ENCODE results near the gene CDRT15L2.
"Not testable (repeated sequence)": the region's sequence is repeated elsewhere in the genome, so short reads cannot be mapped to it uniquely, and the experiment has no call there.

Gene CDRT15L2

DNA sequence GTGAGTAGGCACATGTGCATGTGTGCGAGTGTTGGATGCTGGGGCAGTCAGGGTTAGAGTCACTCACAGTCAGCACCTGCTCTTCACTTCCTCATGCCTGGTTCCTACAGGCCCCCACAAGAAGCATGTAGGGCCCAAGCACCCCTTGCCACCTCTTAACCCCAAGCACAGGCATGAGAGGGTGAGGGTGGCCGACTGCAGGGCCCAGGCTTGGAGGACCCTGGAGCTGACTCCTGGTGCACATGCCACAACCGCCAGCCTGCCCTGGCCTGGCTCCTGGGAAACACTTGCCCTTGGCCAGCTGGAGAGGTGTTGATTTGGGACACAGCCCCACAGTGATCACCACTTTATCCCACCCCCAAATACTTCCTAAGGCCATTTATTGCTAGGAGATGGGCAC is 16.9 kb upstream of the CDRT15L2 start:
- no peak overlapping the region for H3K4me3 ChIP-seq (replicated peaks; ENCODE audit: insufficient read depth, low read length)
- no peak overlapping the region for H3K27ac ChIP-seq (replicated peaks)
- DNase-seq (ENCODE audit: low read depth in 1 of 2, low spot score in 1 of 2): no peak
- no peaks in the 10 kb centered on the region for H3K27me3 ChIP-seq (ENCODE audit: insufficient read depth, poor library complexity, severe bottlenecking)
- TF ChIP-seq, protein P1, sequence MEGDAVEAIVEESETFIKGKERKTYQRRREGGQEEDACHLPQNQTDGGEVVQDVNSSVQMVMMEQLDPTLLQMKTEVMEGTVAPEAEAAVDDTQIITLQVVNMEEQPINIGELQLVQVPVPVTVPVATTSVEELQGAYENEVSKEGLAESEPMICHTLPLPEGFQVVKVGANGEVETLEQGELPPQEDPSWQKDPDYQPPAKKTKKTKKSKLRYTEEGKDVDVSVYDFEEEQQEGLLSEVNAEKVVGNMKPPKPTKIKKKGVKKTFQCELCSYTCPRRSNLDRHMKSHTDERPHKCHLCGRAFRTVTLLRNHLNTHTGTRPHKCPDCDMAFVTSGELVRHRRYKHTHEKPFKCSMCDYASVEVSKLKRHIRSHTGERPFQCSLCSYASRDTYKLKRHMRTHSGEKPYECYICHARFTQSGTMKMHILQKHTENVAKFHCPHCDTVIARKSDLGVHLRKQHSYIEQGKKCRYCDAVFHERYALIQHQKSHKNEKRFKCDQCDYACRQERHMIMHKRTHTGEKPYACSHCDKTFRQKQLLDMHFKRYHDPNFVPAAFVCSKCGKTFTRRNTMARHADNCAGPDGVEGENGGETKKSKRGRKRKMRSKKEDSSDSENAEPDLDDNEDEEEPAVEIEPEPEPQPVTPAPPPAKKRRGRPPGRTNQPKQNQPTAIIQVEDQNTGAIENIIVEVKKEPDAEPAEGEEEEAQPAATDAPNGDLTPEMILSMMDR (IDR thresholded peaks at IDR 0.05; ENCODE audit: insufficient read depth, low read length): no peak
- TF ChIP-seq POLR2AphosphoS5 (IDR thresholded peaks at IDR 0.05; ENCODE audit: low read depth) (no peak), GABPA (IDR thresholded peaks at IDR 0.05; ENCODE audit: low read depth) (no peak), SPI1 (IDR thresholded peaks at IDR 0.05; ENCODE audit: borderline replicate concordance, low read depth) (no peak)
- TF ChIP-seq, protein P2, sequence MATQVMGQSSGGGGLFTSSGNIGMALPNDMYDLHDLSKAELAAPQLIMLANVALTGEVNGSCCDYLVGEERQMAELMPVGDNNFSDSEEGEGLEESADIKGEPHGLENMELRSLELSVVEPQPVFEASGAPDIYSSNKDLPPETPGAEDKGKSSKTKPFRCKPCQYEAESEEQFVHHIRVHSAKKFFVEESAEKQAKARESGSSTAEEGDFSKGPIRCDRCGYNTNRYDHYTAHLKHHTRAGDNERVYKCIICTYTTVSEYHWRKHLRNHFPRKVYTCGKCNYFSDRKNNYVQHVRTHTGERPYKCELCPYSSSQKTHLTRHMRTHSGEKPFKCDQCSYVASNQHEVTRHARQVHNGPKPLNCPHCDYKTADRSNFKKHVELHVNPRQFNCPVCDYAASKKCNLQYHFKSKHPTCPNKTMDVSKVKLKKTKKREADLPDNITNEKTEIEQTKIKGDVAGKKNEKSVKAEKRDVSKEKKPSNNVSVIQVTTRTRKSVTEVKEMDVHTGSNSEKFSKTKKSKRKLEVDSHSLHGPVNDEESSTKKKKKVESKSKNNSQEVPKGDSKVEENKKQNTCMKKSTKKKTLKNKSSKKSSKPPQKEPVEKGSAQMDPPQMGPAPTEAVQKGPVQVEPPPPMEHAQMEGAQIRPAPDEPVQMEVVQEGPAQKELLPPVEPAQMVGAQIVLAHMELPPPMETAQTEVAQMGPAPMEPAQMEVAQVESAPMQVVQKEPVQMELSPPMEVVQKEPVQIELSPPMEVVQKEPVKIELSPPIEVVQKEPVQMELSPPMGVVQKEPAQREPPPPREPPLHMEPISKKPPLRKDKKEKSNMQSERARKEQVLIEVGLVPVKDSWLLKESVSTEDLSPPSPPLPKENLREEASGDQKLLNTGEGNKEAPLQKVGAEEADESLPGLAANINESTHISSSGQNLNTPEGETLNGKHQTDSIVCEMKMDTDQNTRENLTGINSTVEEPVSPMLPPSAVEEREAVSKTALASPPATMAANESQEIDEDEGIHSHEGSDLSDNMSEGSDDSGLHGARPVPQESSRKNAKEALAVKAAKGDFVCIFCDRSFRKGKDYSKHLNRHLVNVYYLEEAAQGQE (IDR thresholded peaks at IDR 0.05; ENCODE audit: insufficient replicate concordance, low read depth): no peak

DNA sequence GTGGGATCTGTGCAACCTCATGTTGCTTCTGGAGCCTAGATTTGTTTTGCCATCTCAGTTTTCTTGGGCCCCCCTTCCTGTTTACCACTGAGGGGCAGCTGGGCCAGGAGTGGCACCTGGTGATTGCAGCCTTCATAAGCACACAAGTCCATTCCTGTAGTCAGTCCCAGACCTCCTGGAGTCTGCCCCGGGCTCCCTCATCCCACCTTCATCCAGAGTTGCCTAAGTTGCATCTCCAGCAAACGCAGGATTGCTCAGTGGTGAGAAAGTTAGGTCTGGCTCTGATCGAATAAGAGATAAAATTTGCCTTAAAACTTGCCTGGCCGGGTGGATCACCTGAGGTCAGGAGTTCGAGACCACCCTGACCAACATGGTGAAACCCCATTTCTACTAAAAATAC is 14.3 kb upstream of the CDRT15L2 start:
- H3K27me3 ChIP-seq (ENCODE audit: insufficient read depth, poor library complexity, severe bottlenecking); DNase-seq (ENCODE audit: low read depth in 1 of 2, low spot score in 1 of 2); H3K4me3 ChIP-seq (replicated peaks; ENCODE audit: insufficient read depth, low read length); H3K27ac ChIP-seq (replicated peaks): not testable (repeated sequence)

DNA sequence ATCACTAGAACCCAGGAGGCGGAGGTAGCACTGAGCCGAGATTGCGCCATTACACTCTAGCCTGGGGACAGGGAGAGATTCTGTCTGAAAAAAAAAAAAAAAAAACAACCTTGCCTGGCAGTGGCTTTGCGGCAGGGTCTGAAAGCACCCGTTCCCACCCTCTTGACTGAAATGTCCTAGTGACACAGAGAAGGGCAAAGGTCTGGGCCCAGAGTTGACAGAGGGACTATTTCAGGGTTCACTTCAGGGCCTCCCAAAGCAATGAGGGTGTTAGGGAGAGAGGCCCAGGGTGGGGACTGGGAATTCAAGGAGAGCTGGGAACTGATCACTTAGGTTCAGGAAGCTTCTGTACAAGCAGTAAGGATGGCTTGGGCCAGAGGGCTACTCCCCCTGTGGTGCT is 13.8 kb upstream of the CDRT15L2 start:
- no peak for DNase-seq (ENCODE audit: low read depth in 1 of 2, low spot score in 1 of 2)
- Histone ChIP-seq H3K27ac (replicated peaks) (no peak overlapping the region), H3K4me3 (replicated peaks; ENCODE audit: insufficient read depth, low read length) (no peak overlapping the region), H3K27me3 (ENCODE audit: insufficient read depth, poor library complexity, severe bottlenecking) (no peaks in the 10 kb centered on the region)
- TF ChIP-seq, protein P2 (IDR thresholded peaks at IDR 0.05; ENCODE audit: insufficient replicate concordance, low read depth): no peak
- TF ChIP-seq, protein P1 (IDR thresholded peaks at IDR 0.05; ENCODE audit: insufficient read depth, low read length): no peak
- TF ChIP-seq SPI1 (IDR thresholded peaks at IDR 0.05; ENCODE audit: borderline replicate concordance, low read depth): no peak
- no peak for TF ChIP-seq POLR2AphosphoS5 (IDR thresholded peaks at IDR 0.05; ENCODE audit: low read depth)
- TF ChIP-seq GABPA (IDR thresholded peaks at IDR 0.05; ENCODE audit: low read depth): no peak

DNA sequence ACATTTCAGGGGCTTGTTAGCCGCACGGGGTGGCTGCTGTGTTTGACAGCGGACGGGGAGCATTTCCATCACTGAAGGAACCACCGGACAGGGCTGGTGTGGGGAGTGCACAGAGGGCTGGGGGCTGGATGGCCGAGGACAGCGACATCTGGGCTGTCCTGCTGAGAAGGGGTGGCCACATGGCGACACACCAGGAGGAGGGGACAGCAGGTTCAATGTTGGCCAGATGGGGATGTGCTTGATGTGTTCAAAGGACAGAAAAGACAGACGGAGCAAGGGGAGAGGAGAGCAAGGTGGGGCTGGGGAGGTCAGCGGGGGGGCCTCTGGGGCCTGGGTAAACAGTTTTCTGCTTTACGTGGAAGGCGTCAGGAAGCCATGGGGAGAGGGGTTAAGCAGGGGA is 12.8 kb upstream of the CDRT15L2 start:
- H3K4me3 ChIP-seq (replicated peaks; ENCODE audit: insufficient read depth, low read length); H3K27ac ChIP-seq (replicated peaks); DNase-seq (ENCODE audit: low read depth in 1 of 2, low spot score in 1 of 2); H3K27me3 ChIP-seq (ENCODE audit: insufficient read depth, poor library complexity, severe bottlenecking): not testable (repeated sequence)

DNA sequence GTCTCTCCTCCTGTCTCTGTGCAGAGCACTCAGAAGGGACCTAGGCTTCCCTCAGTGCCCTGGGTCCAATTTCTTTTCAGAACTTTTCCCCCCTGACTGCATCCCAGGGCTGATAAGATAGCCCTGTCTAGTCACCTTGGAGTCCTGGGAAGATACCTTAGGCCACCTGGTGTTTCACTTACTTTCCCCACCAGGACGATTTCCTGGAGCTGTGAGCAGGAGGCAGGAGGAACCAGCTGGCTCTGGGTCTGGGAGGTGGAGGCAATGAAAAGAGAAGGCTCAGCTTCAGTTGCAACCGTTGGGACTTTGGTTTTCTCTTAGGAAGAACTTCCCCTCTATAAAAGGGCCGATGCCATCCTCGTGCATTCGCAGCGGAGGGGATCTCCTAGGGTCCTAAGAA is 12.1 kb upstream of the CDRT15L2 start:
- H3K27me3 ChIP-seq (ENCODE audit: insufficient read depth, poor library complexity, severe bottlenecking); H3K27ac ChIP-seq (replicated peaks); H3K4me3 ChIP-seq (replicated peaks; ENCODE audit: insufficient read depth, low read length): not testable (repeated sequence)
- DNase-seq (ENCODE audit: low read depth in 1 of 2, low spot score in 1 of 2): peak in 1 of 2 experiments; percentile 4

- H3K27ac ChIP-seq (replicated peaks); H3K4me3 ChIP-seq (replicated peaks; ENCODE audit: insufficient read depth, low read length); H3K27me3 ChIP-seq (ENCODE audit: insufficient read depth, poor library complexity, severe bottlenecking); DNase-seq (ENCODE audit: low read depth in 1 of 2, low spot score in 1 of 2): not testable (repeated sequence)
Observed at GRCh38 chr17:20568604-20569003, 10.9 kb upstream of the CDRT15L2 start.

DNA sequence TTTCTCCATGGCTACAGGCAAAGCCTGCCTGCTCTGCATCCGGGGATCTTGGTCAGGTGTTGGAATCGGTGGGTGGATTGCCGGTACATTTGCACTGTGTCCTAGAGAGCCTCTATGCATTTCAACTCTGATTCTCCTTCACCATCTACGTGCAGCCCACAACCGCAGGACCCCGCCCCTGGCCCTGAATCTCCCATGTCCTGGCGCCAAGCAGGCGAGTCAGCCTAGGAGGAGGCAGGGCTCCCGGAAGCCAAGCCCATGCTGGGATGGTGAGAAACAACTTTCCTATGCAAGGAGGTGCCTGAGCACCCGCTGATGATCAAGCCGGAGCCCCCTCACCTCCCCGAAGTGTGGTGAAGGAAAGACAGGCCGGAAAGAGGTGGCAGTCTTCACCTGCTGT is 7.9 kb upstream of the CDRT15L2 start:
- H3K27ac ChIP-seq (replicated peaks); DNase-seq (ENCODE audit: low read depth in 1 of 2, low spot score in 1 of 2); H3K4me3 ChIP-seq (replicated peaks; ENCODE audit: insufficient read depth, low read length); H3K27me3 ChIP-seq (ENCODE audit: insufficient read depth, poor library complexity, severe bottlenecking): not testable (repeated sequence)

- H3K27ac ChIP-seq (replicated peaks); H3K4me3 ChIP-seq (replicated peaks; ENCODE audit: insufficient read depth, low read length); H3K27me3 ChIP-seq (ENCODE audit: insufficient read depth, poor library complexity, severe bottlenecking); DNase-seq (ENCODE audit: low read depth in 1 of 2, low spot score in 1 of 2): not testable (repeated sequence)
Observed at GRCh38 chr17:20573216-20573615, 6.3 kb upstream of the CDRT15L2 start.

DNA sequence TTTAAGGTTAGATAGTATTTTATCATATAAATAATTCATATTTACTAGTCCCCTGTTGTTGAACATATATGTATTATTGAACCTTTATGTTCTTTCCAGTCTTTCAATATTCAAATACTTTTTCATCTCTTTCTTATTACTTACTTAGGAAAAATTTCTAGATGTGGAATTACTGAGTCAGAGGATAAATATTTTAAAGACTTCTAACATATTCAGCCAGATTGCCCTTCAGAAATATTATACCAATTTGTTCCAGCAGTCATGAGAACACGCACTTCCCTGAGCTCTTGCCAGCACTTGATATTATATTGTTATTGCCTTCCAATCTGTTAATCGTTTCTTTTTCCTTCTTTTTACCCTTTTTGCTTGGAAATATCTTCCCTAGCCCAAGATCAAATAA is 4.5 kb upstream of the CDRT15L2 start:
- H3K4me3 ChIP-seq (replicated peaks; ENCODE audit: insufficient read depth, low read length); H3K27me3 ChIP-seq (ENCODE audit: insufficient read depth, poor library complexity, severe bottlenecking); H3K27ac ChIP-seq (replicated peaks); DNase-seq (ENCODE audit: low read depth in 1 of 2, low spot score in 1 of 2): not testable (repeated sequence)
